NCI-H2107 treated with DMSO at 0.1 percent for 48 hours (cell line): ENCODE data around the gene RND2.
"Not testable (repeated sequence)": the region's sequence is repeated elsewhere in the genome, so short reads cannot be mapped to it uniquely, and the experiment has no call there.

ENCODE experiments used
- DNase-seq: peaks from one replicate; lab custom pipeline; 2025; ENCODE audit not compliant: unreplicated experiment; lab: John Stamatoyannopoulos, UW

The RND2 gene

GRCh38 chr17:43024407-43025289, at the start of gene RND2:
Gene RND2 (plus strand): TSS chr17:43025231. CDS start chr17:43025348, 117 bp downstream.
- DNase-seq, result peak; percentile 81

DNA sequence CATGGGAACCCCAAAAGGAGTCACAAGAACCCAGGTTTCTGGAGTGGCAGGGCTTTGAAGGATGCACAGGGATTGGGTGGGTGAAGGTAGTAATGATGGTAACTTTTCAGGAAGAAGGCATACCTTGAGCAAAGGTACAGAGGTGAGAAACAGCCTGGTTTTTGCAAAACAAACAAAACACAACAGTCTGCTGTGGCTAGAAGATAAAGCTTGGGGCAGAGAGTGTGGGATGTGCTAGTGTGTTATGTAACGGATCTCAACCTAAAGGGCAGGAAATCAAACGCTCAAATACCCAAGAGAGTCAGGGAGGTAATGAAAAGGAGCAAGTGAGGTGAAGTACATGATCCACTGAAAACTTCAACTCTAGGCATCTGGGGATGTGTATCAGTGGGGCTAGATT, 49.8 kb upstream of the RND2 start:
- DNase-seq, result no peak

- not testable (repeated sequence) for DNase-seq
Observed at GRCh38 chr17:42975701-42976100, 49.3 kb upstream of the RND2 start.

GRCh38 chr17:42979511-42980273, 45.3 kb upstream of the RND2 start, which contains the start of gene PTGES3L:
Gene PTGES3L (minus strand): TSS chr17:42980080. CDS start chr17:42980053, 27 bp downstream.
- DNase-seq, result peak; percentile 66

DNA sequence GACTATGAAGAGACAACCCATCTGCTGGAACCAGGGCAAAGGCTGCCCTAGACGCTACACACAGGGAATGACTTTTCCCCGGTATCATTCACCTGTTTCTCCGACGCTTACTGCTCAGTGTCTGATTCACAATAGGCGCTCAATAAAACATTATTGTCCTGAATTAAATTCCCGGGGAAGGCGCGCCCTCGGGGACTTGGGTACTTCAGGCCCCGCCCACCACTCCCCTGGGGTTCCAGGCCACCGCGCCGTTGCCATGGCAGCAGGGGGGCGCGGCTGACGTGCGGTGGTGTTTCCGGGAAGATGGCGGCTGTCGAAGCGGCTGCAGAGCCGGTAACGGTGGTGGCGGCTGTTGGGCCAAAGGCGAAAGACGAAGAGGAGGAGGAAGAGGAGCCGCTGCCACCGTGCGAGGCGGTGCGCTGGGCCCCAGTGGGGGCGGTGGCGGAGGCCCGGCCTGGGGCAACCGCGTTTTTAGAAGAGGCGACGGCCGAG, 44.7 kb upstream of the RND2 start, which contains the start of gene RUNDC1:
RUNDC1 (plus strand) TSS at position 292 of the 492 bp plus-strand sequence; CDS start at position 304, 12 bp downstream.
- DNase-seq, result peak; percentile 73

DNA sequence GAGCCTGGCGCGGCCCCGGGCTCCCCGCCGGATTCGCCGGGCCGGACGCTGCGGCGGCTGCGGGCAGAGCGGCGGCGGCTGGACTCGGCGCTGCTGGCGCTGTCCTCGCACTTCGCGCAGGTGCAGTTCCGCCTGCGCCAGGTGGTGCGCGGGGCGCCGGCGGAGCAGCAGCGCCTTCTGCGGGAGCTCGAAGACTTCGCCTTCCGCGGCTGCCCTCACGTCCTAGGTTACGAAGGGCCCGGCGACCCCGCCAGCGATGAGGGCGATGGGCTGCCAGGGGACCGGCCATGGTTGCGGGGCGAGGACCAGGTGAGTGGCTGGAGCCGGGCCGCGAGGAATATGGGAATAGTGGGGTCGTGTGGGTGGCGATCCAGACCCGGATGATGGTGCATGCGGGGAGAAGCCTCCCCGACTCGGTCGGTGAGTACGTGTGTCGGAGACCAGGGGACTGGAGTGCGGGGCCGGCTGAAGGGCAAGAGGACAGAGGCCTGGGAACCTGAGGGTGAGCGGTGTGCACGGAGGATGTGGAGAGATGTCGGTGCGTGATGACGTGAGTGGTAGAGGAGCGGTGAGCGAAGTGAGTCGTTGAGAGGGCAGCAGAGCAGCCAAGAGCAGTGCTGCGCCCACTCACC, 44.1 kb upstream of the RND2 start:
- peak; percentile 38 for DNase-seq

- DNase-seq, result no peak
Observed at GRCh38 chr17:42982266-42982665, 42.8 kb upstream of the RND2 start.

- DNase-seq, result no peak
Observed at GRCh38 chr17:42985225-42985624, 39.8 kb upstream of the RND2 start.

DNA sequence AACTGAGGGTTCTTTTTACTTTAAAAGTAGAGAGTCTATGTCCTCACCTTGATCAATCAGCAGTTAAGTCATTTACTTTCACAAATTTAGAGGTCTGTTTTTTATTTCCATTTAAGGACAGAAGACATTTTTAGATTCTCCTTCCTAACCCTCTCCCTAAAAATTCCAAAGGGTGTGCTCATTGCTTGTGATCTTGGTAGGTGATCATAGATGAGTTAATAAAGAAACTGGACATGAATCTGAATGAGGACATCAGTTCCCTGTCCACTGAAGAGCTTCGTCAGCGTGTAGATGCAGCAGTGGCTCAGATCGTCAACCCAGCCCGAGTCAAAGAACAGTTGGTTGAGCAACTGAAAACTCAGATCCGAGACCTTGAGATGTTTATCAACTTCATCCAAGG, 35.9 kb upstream of the RND2 start:
- DNase-seq, result no peak

DNA sequence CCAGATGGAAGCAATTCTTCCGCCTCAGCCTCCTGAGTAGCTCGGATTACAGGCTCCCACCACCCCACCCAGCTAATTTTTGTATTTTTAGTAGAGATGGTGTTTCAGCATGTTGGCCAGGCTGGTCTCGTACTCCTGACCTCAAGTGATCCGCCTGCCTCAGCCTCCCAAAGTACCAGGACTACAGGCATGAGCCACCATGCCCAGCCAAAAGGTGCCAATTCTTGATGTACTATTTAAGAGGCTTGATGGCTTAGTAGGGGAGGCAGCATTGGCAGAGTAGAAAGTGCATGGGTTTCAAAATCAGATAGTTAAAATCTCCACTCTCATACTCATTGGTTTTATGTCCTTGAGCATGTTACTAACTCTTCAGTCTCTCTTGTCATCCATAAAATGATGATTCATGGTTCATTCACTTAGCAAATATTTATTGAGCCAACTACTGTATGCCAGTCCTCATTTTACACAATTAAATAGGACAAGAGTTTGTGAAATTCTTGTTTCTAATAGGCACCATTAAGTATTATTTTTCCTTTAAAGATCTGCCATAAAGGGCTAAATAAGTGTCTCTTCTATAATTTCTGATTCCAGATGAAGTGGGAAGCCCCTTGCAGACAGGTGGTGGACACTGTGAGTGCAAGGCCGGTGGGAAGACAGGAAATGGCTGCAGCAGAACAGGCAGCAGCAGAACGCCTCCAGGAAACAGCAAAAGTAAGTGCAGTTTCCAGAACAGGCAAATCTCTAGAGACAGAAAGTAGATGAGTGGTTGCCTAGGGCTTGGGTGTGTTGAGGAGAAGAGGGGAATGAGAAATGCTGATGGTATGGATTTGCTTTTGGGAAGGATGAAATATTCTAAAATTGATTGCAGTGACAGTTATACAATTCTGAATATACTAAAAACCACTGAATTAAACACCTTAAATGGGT, 35.0 kb upstream of the RND2 start:
- DNase-seq, result no peak

- no peak for DNase-seq
Observed at GRCh38 chr17:42991471-42991870, 33.6 kb upstream of the RND2 start.

GRCh38 chr17:42992872-42993271, 32.2 kb upstream of the RND2 start:
- no peak for DNase-seq

- not testable (repeated sequence) for DNase-seq
Observed at GRCh38 chr17:42993913-42994312, 31.1 kb upstream of the RND2 start.

DNA sequence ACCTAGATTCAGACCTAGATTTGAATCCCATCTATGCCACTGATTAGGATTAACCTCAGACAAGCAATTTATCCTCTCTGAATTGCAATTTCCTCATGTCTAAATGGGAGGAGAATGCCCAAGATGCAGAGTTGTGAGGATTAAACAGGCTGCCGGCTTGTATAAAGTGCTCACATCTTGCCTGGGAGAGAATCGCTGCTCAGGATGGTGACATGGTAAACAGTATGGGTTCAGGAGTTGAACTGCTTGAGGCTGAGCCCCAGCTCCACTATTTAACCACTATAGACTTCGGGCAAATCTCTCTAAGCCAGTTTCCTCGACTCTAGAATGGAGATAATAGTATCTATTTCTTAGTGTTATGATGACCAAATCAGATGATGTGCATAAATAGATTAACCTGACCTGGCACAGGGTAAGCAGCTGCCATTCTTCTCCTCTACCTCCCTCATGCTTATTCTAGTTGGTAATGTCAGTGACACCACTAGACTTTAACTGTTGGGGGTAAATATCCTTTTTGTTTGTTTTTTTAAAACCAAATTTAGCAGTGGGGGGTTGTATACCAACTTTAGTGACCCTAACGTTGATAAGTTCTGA, 27.5 kb upstream of the RND2 start:
- DNase-seq, result peak; percentile 35

GRCh38 chr17:42997984-42998938, 26.8 kb upstream of the RND2 start, which contains the start of gene RPL27:
Gene RPL27 (plus strand): TSS chr17:42998419. CDS start chr17:42998751, 332 bp downstream.
- peak; percentile 97 for DNase-seq

- DNase-seq, result no peak
Observed at GRCh38 chr17:42999003-42999525, 26.0 kb upstream of the RND2 start.

- not testable (repeated sequence) for DNase-seq
Observed at GRCh38 chr17:43000894-43001293, 24.1 kb upstream of the RND2 start.

DNA sequence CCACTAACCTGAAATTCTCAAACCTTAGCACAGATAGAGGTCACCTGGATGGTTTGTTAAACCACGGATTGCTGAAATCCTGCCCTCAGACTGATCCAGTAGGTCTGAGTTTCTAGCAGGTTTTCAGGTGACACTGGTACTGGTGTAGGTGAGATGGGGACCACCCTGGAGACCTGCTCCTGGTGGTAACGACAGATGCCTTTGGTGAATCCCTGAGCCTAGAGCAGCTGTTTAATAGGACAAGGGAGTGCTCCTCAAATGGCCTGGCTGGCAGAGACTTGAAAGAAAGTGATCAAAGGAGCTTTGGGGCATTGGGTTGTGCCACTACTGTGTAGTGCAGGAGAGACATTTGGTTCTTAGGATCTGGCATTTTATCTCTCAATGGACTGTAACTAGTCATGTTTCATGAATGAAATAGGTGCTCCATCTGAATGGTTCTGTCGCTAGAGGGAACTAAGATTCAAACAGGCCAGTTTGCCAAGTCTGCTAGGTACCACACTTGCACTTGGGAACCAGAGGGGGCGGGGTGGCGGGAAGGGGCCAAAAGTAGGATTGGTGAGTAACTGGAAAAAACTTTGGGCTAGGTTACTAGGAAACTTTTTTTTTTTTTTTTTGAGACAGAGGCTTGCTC, 21.4 kb upstream of the RND2 start:
- no peak for DNase-seq
